Kidney tubule cell (primary cell): ENCODE data around the gene PIK3R2.
A peak's percentile ranks its signal among the peaks of the same experiment; 100 is the strongest.
"Not testable (repeated sequence)": the region's sequence is repeated elsewhere in the genome, so short reads cannot be mapped to it uniquely, and the experiment has no call there.

ENCODE experiments used
- DNase-seq: peaks from one replicate; pipeline ENCODE4 v3.0.0-alpha.2; 2018; ENCODE audit warnings: low spot score

The PIK3R2 gene

DNA sequence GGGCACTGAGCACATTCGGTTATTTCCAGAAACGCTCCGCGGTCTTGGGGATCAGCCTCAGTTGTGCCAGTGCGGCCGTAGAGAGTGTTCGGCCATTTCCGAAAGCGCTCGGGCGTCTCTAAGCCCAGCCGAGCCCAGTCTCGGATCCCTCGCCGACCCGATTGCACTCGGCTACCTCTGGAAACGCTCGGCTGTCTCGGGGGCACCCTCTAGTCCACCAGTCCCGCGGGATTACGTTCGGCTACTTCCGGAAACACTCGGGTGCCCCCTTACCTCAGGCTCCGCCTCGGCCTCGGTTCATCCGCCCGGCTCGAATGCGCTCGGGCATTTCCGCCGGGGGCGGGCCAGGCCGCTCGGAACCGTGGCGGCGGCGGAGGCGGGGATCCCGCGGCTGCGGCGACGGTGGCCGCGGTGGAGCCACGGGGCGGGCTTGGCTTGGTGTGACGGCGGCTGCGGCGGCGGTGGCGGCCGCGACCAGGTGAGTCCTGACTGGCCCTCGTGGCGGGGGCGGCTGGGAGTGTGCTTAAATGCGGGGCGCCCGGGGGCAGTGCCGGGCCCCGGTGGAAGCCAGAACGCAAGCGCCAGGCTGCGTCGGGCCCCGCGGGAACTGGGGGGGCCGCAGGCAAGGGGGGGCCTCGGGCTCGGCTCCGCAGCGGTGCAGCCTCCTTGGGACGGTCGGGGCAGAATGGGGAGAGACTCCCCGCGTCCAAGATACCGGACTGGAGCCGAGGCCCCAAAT, at the start of gene PIK3R2:
TSS of gene PIK3R2 (plus strand) at position 347 of the 739 bp plus-strand sequence. CDS start 2,717 bp downstream, outside the sequence.
- DNase-seq: peak; percentile 99

DNA sequence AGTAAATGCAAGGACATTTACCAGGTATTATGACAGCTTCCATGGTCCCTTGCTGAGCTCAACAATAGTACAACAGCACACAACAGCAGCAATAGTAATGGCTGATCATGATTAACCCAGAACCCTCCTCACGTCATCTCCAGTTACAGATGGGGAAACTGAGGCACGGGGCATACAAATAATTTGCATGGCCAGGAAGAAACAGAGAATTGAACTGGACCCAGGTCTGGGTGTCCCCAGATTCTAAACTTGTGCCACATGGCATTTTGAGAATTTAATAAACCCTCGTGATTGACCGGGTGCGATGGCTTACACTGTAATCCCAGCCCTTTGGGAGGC, 48.2 kb upstream of the PIK3R2 start:
- DNase-seq: no peak

DNA sequence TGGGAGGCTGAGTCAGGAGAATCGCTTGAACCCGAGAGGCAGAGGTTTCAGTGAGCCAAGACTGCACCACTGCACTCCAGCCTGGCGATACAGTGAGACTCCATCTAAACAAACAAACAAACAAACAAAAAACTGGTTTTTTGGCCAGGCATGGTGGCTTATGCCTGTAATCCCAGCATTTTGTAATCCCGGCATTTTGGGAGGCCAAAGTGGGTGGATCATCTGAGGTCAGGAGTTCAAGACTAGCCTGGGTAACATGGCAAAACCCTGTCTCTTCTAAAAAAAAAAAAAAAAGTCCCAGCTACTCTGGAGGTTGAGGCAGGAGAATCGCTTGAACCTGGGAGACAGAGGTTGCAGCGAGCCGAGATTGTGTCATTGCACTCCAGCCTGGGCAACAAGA, 47.7 kb upstream of the PIK3R2 start:
- not testable (repeated sequence) for DNase-seq

DNA sequence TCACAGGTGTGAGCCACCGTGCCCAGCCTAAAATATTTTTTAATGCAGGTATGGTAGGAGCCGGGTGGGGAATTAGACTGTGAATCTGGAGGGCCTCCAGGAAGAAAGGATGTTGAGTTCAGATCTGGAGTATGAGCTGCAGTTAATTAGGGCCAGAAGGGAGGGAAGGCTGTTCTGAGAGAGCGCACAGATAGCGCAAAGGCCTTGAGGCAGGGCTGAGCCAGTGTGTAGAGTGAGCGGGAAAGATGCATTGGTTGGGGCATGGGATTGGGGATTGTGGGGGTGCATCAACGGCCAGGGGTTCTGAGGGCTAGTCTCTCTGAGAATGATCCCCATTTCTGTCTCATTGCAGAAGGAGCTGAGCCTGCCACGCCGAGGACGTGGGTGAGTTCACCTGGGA, 45.7 kb upstream of the PIK3R2 start:
- DNase-seq: no peak

DNA sequence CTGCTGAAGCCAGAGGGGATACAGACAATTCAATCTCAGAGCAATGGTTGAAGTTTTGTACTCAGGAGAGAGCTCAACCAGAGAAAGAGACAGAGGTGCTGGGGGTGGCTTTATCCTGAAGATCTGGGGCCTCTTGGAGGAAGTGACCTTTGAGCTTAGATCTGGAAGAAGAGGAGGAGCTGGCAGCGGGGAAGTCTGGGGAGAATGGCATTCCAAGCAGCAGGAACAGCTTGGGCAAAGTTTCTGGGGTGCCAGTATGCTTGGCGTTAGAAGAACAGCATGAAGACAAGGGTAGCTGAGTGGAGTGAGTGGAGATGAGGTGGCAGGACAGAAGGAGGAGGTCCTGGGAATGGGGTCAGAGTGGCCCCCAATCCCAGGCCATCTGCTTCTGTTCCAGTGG, 44.1 kb upstream of the PIK3R2 start:
- DNase-seq: no peak

DNA sequence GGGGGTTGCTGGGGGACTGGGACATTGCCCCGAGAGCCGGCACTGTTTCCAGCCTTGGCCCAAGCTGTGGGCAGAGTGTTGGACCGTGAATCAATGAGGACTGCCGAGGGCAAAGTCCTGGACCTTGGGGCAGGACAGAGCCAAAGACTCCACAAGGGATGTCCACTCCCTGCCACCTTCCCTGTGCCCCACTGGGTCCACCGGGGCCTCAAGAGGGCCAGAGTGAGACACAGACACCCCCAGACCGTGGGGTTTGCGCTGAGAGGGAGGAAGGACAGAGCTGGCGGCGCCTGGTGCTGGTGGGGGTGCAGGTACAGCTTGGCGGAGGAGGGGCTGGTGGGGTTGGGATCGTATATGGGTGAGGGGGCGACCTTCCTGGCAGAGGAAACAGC, 43.6 kb upstream of the PIK3R2 start:
- no peak for DNase-seq

DNA sequence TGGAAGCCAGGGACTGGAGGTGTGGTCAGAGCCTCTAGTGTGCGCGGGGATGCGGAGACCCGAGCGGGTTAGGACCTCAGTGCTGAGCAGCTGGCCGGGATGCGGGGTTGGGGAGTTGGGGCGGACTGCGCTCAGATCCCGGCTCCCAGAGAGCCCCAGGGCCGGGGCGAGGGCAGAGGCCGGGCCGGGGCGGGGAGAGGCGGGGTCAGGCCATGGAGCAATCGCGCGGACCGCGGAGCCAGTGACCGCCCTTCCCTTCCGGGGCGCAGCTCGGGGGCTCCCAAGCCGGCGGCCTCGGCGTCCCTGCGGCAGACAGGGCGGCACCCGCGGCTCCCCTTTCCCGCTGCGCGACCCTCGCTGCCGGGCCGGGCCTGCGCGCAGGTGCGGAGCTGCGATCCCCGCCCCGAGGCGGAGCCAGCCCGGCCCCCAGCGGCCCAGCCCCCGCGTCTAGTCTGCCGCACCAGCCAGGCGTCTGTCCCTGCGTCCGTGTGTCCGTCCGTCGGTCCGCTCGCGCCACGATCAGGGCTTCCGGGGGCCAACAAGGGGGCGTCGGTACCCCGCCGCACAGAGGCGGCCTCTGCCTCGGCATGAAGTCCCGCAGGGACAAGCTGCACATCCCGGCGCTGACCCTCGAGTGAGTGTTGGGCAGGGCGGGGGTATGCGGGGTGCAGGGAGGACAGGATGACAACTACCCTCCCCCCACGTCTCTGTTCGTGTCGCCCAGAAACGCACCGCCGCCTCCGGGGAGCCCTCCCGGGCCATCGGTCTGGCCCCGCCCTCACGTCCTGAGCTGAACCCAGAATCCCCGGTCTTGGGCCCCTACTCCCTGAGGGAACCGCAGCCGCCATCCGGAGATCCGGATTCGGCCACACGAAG, 43.0 kb upstream of the PIK3R2 start:
- DNase-seq: peak; percentile 28

DNA sequence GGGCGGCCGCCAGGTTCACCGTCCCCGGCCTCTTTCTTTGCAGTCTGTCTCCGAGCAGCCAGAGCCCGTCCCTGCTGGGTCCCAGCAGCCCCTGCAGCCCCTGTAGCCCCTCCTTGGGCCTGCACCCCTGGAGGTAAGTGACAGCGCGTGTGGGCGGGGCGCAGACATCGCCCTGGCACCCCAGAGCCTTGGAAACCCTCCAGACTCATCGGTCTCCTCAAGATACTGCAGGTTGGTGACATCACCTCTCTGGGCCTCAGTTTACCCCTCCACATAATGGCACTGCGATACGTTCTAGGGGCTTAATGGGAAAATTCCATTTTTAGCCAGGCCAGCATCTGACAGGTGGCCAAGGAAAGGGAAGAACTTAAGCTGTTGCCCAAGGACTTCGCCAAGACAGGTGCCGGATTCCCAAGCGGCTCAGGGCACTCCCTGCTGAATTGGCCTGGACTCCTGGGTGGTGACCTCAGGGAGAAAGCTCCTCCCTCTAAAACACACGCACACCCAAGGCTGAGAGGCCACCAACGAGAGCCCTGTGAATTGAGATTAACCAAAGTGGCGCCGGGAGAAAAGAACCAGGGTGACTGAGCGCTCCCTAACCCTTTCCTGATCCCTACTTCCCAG, 42.2 kb upstream of the PIK3R2 start:
- DNase-seq: no peak

DNA sequence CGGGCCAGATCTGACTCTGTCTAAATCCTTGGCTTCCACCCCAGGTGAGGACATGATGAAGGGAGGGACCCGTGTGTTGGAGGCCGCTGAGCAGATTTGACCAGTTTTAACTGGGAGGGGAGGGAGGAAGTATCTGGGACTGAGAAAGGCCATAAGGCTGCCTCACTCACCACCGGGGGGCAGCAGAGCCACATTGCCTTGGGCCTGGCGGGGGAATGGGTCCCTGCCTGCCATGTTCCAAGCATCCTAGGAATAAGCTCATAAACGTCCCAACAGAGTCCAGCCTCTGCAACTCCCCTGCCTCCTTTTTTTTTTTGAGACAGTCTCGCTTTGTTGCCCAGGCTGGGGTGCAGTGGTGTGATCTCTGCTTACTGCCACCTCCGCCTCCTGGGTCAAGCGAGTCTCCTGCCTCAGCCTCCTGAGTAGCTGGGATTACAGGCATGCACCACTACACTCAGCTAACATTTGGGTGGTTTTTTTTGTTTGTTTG, 39.9 kb upstream of the PIK3R2 start:
- peak; percentile 78 for DNase-seq

DNA sequence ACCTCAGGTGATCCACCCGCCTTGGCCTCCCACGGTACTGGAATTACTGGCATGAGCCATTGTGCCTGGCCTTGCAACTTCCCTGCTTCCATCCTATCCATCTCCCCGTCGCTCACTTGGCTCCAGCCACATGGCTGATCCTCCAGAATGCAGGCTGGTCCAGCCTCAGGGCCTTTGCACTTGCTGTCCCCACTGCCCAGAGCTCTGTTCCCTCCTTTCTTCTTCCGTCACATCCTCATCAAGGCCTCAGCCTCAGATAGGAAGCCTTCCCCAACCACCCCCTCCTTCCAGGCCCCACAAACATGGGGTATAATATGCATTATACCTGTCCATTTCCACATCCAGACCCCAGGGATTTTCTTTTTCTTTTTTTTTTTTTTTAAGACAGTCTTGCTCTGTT, 39.1 kb upstream of the PIK3R2 start:
- no peak for DNase-seq

DNA sequence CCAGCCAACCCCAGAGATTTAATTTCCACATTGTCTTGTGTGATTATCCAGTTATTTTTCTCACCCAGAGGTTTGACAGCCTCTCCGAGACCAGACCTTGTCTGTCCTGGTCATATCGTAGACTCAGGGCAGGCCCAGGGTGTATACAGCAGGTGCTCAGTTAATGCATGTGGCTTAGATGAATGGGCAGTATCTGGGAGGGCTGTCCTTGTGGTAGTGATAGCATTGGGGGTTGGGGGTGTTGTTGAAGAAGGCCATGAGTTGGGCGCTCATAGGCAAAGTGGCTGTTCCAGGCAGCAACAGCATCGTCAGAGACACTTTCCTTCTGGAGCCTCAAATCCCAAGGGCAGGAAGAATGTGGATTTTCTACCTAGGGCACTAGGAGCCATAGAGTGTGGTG, 38.5 kb upstream of the PIK3R2 start:
- no peak for DNase-seq

DNA sequence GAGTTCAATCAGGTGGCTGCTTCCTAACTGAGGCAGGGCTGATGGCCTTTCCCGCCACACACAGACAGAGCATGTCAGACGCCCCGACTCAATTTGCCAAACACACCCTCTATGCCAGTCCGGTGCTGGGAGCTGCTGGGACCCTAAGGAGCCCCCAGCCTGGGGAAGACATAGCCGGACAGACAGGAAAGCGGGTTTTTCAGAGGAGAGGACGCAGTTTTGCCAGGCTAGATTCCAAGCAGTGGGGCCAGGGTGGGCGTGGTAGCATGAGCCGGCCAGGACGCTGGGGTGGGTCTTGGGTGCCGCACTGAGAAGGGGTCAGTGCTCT, 35.6 kb upstream of the PIK3R2 start:
- DNase-seq: no peak

DNA sequence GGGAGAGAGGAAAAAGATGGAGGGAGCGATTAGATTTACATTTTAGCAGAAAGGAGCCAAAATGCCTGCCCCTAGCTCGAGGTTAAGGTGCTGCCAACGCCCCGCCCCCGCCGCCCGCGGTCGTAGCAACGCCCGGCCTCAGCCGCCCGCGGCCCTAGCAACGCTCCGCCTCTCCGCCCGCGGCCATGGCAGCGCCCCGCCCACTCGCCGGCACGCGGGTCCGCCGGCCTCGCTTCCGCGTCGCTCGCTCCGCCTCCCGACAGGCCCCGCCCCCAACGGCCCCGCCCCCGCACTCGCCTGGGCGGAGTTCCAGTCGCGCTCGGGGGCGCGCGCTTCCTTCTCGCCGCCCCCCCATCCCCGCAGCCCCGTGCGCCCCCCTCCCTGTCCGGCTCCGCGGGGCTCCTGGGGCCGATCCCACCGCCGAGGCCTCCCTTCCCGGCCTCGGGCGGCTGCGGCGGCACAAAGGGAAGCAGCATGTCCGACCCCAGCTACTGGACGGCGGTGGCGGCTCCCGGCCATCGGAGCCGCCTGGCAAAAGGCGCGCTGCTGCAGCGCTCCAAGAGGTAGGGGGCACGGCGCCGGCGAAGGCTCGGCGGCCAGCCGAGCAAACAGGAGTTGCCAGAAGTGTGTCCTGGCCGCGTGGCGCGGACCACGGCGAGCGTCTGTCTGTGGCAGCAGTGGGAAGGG, 35.1 kb upstream of the PIK3R2 start:
- DNase-seq: peak; percentile 88

DNA sequence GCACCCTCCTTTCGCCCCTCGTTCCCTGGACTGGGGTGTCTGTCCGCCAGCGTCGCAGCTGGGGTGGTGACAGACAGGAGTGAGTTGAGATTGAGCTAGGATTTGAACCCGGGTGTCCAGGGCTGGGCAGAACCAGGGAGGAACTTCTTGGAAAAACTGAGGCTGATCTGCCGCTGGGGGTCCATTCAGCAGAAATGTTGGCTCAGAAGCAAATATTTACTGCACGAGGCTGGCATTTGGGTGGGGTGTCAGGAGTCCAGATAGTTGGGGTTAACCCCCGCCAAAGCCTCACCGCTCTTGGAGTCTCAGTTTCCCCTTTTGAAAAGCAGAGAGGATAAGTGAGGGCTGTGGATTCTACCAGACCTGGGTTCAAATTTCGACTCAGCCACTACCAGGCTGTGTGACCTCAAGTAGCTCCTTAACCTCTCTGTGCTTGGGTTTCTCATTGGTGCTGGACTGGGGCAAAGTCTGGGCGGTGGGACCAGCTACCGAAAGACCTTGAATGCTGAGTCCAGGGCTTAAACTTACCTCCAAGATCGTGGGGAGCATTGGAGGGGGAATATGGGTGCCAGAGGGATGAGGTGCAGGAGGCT, 34.4 kb upstream of the PIK3R2 start:
- no peak for DNase-seq

DNA sequence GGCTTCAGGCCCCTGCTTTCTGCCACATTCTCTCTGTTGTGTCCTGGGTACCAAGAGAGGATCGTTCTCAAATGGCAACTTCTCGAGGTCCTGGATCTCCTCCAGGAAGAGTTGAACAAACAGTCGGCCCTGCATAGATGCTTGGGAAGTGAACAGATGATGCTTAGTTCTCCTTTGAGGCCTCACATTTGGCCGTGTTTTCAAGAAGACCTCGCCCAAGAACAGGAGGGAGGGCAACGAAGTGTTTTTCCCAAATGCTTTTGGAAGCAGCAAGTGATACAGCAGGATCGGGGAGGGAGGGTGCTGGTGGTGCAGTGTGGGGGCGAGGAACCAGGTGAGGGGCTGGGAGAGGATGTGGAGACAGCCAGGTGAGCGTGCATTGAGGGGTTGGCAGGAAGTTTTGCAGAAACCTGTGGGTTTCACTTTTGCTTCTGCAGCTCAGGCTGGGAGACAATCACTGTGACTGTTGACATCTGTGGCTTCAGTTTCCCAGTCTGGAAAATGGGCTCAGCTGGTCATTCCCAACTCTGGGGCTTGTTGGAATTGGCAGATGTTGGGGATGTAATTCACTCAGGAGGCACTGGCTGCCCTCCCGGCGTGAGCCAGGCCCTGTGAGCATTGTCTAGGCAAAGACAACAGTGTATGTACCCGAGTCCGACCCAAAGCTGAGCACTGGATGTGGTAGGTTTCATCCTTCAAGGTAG, 33.8 kb upstream of the PIK3R2 start:
- no peak for DNase-seq

DNA sequence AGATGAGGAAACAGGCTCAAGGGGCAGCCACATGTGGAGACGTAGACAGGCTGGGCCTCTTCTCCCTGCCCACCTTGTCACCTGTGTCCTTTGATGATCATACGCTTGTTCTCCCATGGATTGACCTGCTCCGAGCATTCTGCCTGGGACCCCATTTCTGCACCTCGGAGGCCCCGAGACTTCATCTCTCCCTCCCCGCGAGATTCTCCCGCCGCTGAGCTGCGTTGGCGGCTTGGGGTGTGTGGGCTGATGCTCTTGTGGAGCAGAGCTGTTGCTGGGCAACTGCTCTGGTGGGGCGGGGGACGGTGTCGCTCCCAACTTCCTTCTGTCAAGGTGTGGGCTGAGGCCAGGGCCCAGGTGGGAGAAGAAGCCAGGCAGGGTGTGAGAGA, 33.3 kb upstream of the PIK3R2 start:
- no peak for DNase-seq

DNA sequence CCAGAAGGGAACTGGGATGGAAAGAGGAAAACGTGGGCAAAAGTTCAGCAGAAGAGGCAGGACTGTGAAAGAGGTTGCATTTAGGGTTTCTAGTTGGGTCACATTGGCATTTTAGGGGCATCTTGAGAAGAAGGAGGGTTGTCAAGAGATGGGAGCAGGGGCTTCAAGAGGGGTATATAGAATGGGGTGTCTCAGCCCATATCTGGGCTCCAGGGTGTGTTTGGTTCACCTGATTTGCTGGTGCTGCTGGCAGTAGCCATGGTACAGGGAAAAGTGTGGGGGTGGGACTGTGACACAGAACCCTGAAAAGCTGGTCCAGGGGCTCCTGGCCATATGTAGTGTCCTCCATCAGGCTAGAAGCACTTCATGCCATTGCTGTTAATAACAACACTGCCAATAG, 32.8 kb upstream of the PIK3R2 start:
- no peak for DNase-seq

DNA sequence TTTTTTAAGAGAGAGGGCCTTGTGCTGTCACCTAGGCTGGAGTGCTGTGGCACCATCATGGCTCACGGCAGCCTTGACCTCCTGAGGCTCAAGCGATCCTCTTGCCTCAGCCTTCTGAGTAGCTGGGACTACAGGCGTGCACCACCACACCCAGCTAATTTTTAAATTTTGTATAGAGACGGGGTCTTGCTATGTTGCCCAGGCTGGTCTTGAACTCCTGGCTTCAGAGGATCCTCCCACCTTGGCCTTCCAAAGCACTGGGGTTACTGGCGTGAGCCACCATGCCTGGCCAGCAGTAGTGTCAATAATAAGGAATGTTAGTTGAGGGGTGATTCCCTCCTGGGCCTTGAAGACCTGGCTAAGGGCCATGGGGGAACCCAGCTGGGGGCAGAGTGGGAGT, 31.8 kb upstream of the PIK3R2 start:
- DNase-seq: no peak

DNA sequence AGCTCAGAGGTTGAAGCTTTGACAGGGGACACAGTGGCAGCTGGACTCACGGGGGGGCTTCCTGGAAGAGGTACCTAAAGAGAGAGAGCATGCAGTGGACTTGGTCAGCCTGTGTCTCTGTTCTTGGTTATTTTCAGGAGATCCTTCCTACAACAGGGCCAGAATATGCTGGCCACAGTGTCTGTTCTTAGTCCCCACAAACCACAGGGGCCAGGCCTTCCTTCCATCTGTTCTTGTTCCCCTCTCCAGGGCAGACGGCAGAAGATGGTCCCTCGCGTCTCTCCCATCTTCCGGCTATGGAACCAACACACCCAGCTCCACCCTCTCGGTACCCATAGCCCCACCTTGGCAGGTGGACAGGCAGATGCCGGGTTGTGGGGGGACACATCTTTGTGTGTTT, 30.5 kb upstream of the PIK3R2 start:
- DNase-seq: no peak

DNA sequence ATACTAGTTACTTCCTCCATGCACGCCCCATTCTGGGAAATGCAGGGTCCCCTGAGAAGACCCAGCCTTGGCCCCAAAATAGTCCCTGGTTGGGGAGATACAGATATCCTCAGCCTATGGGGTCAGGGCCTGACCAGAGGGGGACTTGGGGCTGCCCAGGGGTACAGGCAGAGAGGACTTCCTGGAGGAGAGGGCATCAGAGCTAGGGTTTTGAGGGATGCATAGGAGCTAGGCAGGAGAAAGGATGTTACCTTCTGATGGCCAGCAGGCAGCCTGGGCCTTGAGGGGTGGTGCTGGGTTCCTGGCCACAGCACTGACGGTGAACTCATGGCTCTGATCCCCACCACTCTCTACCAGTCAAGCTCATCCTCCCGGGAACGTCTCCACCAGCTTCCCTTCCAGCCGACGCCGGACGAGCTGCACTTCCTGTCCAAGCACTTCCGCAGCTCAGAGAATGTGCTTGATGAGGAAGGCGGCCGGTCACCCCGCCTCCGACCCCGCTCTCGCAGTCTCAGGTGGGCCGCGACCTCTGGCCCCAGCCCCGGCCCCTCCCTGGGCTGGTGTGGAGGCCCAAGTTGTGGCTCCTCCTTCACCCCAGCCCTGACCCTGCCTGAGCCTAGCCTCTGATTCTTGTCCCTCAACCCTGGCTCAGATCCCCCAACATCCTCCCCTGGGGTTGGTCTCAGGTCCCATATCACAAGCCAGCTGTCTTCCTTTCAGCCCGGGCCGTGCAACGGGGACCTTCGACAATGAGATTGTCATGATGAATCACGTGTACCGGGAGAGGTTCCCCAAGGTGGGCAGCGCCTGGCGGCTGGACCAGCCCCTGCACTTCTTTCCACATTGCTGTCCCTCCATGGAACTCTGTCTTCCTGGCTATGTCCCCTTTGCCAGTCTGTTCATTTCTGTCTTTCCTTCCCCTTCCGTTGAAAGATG, 29.8 kb upstream of the PIK3R2 start:
- DNase-seq: no peak
